NCI-H748 (cell line): ENCODE results near the gene RECK.
"Not testable (repeated sequence)": the region's sequence is repeated elsewhere in the genome, so short reads cannot be mapped to it uniquely, and the experiment has no call there.

Experiments used
- DNase-seq: peaks from one replicate; lab custom pipeline; 2025; ENCODE audit not compliant: unreplicated experiment; lab: John Stamatoyannopoulos, UW

The RECK gene

GRCh38 chr9:36036780-36037548, at the start of gene RECK:
TSS of gene RECK (plus strand) at chr9:36036913. CDS start at chr9:36036999, 86 bp downstream.
- DNase-seq: peak; percentile 72

- no peak for DNase-seq
These were observed 46.6 kb upstream of the RECK start for GRCh38 chr9:35990155-35990554.

- not testable (repeated sequence) for DNase-seq
These were observed 43.6 kb upstream of the RECK start for GRCh38 chr9:35993136-35993535.

DNA sequence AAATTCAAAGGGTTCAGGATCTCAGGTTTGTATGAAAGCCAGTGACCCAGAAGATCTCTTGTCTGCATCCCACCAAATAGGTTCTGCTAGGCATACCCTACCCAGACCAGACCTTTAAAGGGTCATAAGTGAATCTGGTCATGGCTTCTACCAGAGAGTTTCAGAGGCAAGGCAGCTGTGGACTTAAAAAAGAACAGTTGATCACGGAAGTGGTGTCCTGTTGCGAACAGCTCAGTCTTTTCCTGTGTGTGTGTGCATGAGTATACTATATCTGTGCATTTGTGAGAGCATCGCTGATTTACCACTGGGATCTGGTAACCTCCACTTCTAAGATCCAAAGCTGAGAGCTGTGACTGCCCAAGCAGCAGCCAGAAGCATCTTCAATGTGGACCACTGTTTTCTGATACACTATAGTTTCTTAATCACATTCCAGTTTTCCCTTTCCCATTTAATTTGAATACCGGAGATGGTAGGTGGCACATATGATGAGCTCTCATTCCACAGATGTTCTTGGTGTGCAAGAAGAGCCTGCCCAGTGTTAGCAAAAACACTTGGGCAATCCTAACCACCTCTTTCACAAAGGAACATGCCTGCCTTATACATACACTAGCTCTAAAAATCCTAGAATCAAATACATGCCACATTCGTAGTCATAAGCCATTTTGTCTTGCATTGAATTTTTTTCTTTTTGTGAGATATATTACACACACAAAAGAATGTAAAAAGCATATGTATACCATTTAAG, 42.6 kb upstream of the RECK start:
- no peak for DNase-seq

GRCh38 chr9:35994959-35995358, 41.8 kb upstream of the RECK start:
- no peak for DNase-seq

GRCh38 chr9:35996358-35996970, 40.2 kb upstream of the RECK start:
- DNase-seq: no peak

GRCh38 chr9:35997016-35997415, 39.7 kb upstream of the RECK start:
- not testable (repeated sequence) for DNase-seq

GRCh38 chr9:35998333-35998732, 38.4 kb upstream of the RECK start:
- DNase-seq: no peak

GRCh38 chr9:36005891-36006290, 30.8 kb upstream of the RECK start:
- DNase-seq: no peak

GRCh38 chr9:36006549-36007315, 30.0 kb upstream of the RECK start:
- no peak for DNase-seq

DNA sequence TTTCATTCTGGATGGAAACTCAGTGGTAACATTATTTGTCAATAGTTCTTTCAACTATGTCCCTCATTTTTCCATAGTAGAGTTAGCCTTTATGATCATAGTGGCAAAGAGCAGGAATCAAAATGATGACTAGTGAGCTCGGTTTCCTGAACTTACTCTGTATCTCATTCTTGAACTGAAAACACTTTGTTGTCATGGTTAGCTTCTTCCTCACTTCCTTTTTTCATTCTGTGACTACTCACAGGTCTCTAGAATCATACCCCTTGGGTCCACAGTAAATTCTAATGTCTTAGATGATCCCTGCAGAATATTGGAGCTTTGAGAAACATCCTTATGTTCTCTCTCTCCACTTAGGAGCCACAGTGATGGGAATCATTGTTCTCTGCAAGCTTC, 29.4 kb upstream of the RECK start:
- DNase-seq: no peak

DNA sequence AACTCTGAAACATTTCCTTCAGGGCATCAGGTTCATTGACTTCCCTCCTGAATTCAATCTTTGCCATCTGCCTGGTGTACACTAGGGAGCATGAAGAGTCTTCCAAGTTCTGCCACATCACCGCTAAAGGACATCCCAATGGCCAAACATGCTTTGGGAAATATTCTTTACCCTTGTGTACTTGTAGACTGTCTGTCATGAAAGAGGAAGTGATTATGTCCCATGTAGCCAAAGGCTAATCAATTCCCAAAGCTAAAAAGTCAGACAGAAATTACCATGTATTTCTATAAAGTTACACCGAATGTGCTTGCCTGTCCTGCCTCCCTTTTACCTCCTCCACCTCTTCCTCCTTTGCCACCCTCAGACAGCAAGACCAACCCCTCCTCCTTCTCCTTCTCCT, 28.9 kb upstream of the RECK start:
- DNase-seq: no peak

DNA sequence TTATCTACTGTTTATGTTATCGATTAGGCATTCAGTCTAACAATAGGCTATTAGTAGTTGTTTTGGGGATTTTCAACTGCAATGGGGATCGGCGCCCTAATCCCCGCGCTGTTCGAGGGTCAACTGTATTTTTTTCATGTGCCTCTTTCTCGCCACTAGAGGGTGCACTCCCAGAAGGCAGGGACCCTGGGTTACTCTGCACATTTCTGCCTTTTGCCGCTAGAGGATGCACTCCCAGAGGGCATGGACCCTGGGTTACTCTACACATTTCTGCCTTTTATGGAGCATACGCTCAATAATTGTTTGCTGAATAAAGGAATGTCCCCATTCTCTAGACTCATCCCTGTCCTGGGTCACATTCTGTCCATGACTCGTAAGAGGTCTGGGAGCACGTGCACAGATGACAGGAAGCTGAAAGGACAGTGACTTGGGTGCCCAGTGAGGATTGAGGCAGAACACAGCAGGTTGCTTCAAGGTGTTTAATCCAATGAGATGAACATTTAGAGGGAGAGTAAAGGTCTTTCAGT, 27.9 kb upstream of the RECK start:
- peak; percentile 68 for DNase-seq

GRCh38 chr9:36011379-36011778, 25.3 kb upstream of the RECK start:
- DNase-seq: no peak

DNA sequence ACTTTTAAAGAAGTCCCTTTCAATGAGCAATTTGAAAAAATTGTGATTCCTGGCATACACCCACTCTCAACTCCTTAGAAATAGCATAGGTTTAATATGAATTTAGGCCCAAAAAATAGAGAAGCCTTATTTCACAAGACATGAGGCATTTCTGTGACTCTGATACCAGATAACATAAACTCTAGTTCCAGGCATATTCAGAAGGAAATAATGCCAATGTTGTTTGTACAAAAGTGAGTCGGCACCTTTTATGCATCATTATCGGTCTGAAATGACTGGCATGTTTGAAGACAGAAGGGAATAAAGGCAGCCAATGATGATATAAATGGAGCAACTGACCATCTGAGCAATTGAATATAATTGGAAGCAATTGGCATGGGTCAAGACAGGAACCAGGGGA, 19.4 kb upstream of the RECK start:
- DNase-seq: no peak

DNA sequence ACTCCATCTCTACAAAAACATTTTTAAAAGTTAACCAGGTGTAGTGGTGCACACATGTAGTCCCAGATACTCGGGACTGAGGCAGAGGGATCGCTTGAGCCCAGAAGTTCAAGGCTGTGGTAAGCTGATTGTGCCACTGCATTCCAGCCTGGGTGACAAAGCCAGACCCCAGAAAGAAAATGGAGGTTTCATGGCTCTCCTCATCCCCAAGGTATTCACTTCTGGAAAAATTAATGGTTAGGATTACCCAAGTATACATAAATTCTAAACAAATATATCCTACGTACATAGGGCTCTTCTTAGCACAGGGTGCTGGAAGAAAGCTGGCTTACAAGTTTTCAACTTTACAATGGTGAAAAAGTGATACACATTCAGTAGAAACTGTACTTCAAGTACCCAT, 18.6 kb upstream of the RECK start:
- DNase-seq: no peak

DNA sequence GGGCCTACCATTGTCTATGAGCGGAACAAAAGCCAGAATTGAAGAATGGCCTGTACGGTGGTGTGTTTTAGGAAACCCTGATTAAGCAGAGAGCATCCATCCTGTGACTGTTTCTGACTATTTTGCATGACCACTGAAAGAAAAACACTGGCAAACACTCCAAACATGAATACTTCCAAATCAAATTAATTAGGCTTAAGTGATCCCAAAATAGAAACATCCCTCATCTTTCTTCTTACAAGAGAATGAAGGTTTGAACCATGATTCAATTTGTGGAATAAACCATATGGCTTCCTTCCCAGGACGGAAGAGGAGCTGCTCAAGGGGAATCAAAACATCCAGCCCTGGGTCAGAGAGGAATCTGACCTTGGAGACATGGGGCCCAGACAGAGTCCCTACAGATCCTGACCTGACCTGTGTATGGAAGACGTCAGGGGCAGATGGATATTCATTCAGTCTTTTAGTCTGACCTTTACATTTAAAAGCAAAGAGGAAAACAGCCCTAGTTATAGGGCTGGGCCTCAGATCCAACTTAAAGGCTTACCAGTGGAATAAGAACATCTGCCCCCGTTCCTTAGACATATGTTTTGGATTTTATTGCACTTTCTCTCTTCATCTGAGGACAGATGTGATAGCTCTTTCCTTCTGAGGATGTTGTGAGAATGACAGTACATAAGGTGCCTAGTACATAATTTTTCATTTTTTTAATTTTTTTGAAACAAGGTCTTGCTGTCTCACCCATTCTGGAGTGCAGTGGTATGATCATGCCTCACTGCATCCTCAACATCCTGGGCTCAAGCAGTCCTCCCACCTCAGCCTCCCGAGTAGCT, 17.6 kb upstream of the RECK start:
- no peak for DNase-seq

DNA sequence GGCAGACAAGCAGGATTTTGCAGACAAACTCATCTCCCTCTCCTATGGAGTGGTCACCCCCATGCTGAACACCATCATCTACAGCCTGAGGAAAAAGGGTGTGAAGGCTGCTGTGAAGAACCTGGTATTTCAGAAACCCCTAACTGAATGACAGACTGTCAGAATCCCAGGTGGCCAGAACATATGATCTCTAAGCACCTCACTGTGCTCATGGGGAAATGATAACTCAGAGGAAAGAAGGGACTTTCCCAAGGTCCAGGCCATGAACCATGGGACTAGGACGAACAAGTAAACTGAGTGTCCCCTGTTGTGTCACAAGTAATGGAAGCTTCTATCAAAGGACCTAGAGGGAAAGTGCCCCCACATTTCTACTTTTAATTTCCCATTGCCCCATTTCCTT, 14.7 kb upstream of the RECK start:
- DNase-seq: no peak

- DNase-seq: peak; percentile 69
These were observed 13.3 kb upstream of the RECK start for GRCh38 chr9:36023260-36024048.
